GM23248 (cell line): Measurements from ENCODE around the gene BAIAP2L2.

Experiments used
- EZH2 ChIP-seq: fragments of 200-600 bp; sonication (generic); IDR thresholded peaks from 2 replicates; pipeline ENCODE4 v1.6.1; 2018; ENCODE audit warnings: antibody characterized with exemption, mild to moderate bottlenecking; ENCODE audit not compliant: insufficient read depth, poor library complexity, severe bottlenecking
- EZH2phosphoT487 ChIP-seq: fragments of 200-600 bp; sonication (generic); IDR thresholded peaks from 2 replicates; pipeline ENCODE4 v1.6.1; 2018; ENCODE audit warnings: antibody characterized with exemption, moderate library complexity, mild to moderate bottlenecking, low read depth; ENCODE audit not compliant: insufficient read depth

- TF ChIP-seq EZH2 (no peak), EZH2phosphoT487 (no peak)
Observed at GRCh38 chr22:38141217-38141973, 30.9 kb upstream of the BAIAP2L2 start.
